Right ventricle myocardium inferior (tissue), 1 donor: Measurements from ENCODE around the gene ECM2. TPM values are rescaled to one million over a fixed set of nuclear protein-coding genes. Genes with fewer than 3 reads are reported as not detected.

Experiments
- ATAC-seq: fragments of 200-7000 bp; cut with Tn5 transposase; one replicate; pipeline ENCODE4 v1.9.1; 2020; ENCODE audit warnings: mild to moderate bottlenecking, moderate library complexity
- DNase-seq: peaks from one replicate; pipeline ENCODE4 v3.0.0; 2021; ENCODE audit errors: missing footprints
- intact Hi-C: fragments of 100-400 bp; cut with DNase I; formaldehyde crosslinking; loops from one replicate; pipeline ENCODE4 v1.11.0; 2022
- microRNA-seq: library from miRNA; unstranded; fragments of <30 nt; microRNA quantifications from one replicate; pipeline ENCODE4 v1.2.0, GENCODE V29; 2020
- total RNA-seq: library from RNA; stranded (reverse); fragmentation: NEBNext Ultra II Directional; extraction: Animal tissue kit (Norgen Biotek cat#: 25700); gene quantifications from one replicate; pipeline ENCODE4 v1.2.1, GENCODE V29; 2021
- donor health status: DM: no; HTN: yes; CAD: no; lungs with severe emphysema.

Gene ECM2
- total RNA-seq, 1 donor from 2014 or later: 8.5 TPM

- DNase-seq: no peak
- peak; percentile 71 for ATAC-seq
- intact Hi-C loops: loop anchor here (5.0 kb wide), 1 partner anchor 125 kb away; no protein-coding TSS in a partner anchor
Observed at GRCh38 chr9:92482329-92482728, 53.5 kb downstream of the ECM2 start, which contains the start of gene ASPN. TSS of gene ASPN (minus strand) at chr9:92482506.

- intact Hi-C loops: loop anchor here (5.0 kb wide), 1 partner anchor 126 kb away; no protein-coding TSS in a partner anchor
- no peak for DNase-seq
- no peak for ATAC-seq
Observed at GRCh38 chr9:92480986-92481633, 54.7 kb downstream of the ECM2 start.

GRCh38 chr9:92480291-92480771 lies 55.5 kb downstream of the ECM2 start:
- DNase-seq (no peak), ATAC-seq (peak; percentile 41)
- intact Hi-C loops: loop anchor here (5.0 kb wide), 1 partner anchor 127 kb away; no protein-coding TSS in a partner anchor

DNA sequence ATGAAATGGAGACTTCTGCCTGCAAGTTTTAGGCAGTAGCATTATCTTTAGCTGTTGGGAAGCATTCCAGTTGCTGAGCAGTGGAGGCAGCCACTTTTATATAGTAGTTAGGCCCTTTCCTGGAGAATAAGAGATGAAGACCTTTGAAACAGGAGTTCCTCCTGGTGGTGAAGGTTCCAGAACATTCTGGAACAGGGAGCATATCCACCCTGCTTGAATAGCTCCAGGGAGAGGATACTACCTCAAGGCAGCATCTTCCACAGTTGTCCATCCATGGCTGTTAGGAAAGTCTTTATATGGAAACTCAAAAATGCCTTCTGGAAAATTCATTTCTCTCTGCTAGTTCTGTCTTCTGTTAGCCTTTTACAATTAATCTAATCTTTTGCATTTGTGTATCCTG lies 56.4 kb downstream of the ECM2 start:
- ATAC-seq: no peak
- intact Hi-C loops: no loop called here
- no peak for DNase-seq

GRCh38 chr9:92478783-92479182 lies 57.0 kb downstream of the ECM2 start:
- ATAC-seq: no peak
- DNase-seq: no peak
- intact Hi-C loops: no loop called here

DNA sequence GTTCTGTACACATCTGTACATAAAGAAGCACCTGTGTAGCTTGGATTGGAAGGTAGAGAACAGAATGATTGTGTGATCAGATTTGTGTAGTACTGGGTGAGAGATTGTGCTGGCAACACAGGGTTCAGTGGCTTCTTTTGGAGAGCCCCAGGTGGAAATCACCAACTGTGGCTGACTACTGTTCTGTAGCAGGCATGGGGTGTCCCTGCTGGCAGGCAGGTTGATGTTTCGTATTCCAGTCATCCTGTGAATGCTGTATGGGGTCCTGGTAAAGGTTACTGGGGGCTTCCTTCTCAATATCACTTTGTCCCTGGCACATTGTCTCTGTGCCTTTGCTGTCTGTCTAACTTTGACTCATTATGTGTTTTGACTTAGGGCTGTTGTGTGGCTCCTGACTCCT lies 58.8 kb downstream of the ECM2 start:
- DNase-seq: no peak
- intact Hi-C loops: no loop called here
- no peak for ATAC-seq

- DNase-seq (no peak), ATAC-seq (no peak)
- intact Hi-C loops: no loop called here
Observed at GRCh38 chr9:92474587-92474986, 61.2 kb downstream of the ECM2 start.

- intact Hi-C loops: no loop called here
Observed at GRCh38 chr9:92468206-92468605, 67.6 kb downstream of the ECM2 start.

GRCh38 chr9:92467511-92467910 lies 68.3 kb downstream of the ECM2 start:
- ATAC-seq (no peak), DNase-seq (no peak)
- intact Hi-C loops: no loop called here

More at GRCh38 chr9:92468206-92468605, 67.6 kb downstream of the ECM2 start:
- ATAC-seq (no peak), DNase-seq (no peak)

GRCh38 chr9:92467041-92467440 lies 68.7 kb downstream of the ECM2 start:
- intact Hi-C loops: no loop called here
- DNase-seq: no peak
- no peak for ATAC-seq

- DNase-seq: no peak
- intact Hi-C loops: no loop called here
- no peak for ATAC-seq
Observed at GRCh38 chr9:92463984-92464383, 71.8 kb downstream of the ECM2 start.

DNA sequence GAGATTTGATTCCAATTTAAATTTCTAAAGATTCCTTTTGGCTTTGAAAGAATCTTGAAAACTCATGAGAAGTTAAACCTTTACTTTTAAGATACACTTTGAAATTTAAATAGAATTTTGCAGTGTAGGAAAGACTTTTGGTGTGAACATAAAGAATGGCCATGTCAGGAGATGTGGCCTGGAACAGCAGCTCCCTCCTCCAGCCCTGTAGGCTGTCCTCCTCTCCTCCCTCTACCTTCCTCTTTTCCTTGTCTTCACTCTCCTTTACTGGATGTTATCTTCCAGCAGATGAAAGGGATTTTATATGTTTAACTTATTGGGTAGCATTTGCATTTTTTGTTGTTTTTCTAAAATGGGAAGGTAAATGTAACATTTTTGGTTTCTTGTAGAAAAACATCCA lies 72.4 kb downstream of the ECM2 start:
- intact Hi-C loops: no loop called here
- no peak for DNase-seq
- ATAC-seq: no peak

GRCh38 chr9:92457576-92457975 lies 78.2 kb downstream of the ECM2 start:
- ATAC-seq: no peak

DNA sequence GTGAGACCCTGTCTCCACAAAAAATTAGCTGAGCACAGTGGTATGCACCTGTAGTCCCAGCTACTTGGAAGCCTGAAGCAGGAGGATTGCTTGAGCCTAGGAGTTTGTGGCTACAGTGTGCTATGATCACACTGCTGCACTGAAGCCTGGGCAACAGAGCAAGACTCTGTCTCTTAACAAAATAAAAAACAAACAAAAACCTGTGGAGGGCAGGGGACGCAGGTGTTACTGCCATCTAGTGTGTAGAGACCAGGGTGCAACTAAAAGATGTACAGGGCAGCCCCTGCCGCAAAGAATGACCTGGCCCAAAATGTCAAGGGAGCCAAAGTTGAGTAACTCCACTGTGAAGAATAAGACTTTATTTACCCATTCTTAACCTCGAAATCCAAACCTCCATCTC lies 80.6 kb downstream of the ECM2 start:
- DNase-seq (no peak), ATAC-seq (no peak)
- intact Hi-C loops: no loop called here

More at GRCh38 chr9:92457576-92457975, 78.2 kb downstream of the ECM2 start:
- intact Hi-C loops: no loop called here
- no peak for DNase-seq

DNA sequence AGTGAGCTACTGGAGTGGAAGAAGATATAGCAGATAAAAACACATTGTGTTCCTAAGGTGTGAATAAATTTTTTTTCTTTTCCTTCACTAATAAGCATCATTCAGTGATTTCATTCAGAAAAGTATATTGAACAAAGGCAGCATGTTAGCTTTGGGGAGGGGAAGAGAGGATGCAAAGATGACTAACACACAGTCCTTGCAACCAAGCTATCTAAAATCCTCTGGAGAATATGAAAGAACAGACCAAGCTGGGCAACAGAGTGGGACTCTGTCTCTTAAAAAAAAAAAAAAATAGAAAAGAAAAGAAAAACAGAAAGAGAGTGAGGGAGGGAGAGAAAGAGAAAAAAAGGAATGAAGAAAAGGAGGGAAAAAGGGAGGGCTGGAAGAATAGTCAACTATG lies 89.3 kb downstream of the ECM2 start:
- intact Hi-C loops: loop anchor here (10.0 kb wide), 1 partner anchor 312 kb away; no protein-coding TSS in a partner anchor
- DNase-seq (no peak), ATAC-seq (no peak)

Small RNAs within 50 kb of the gene (microRNA-seq; reads per million reads assigned to microRNA genes)
- not detected for gene MIR4670

Other genes with a start within 250 kb of the ECM2 start
- 54.7 TPM for gene IARS1, start 242.3 kb downstream of the ECM2 start, total RNA-seq
- 14.2 TPM for gene NOL8, start 210.6 kb downstream of the ECM2 start, total RNA-seq
- gene CENPP, start 210.0 kb downstream of the ECM2 start, total RNA-seq: 3.3 TPM
- gene OGN, start 131.4 kb downstream of the ECM2 start, total RNA-seq: 9.3 TPM
- gene OMD, start 111.5 kb downstream of the ECM2 start, total RNA-seq: 3.2 TPM
- 5.7 TPM for gene ASPN, start 53.5 kb downstream of the ECM2 start, total RNA-seq
- 5.9 TPM for gene IPPK, start 134.1 kb upstream of the ECM2 start, total RNA-seq
- gene BICD2, start 228.8 kb upstream of the ECM2 start, total RNA-seq: 33.8 TPM